MM.1S (cell line): Measurements from ENCODE around the gene LKAAEAR1.

Experiments used
- CTCF ChIP-seq: fragments of 300-600 bp; sonication (generic); IDR thresholded peaks from 2 replicates; pipeline ENCODE4 v1.5.1; 2016; ENCODE audit warnings: antibody characterized with exemption, low read length, mixed read lengths
- EZH2 ChIP-seq: fragments of 300-600 bp; sonication (generic); optimal IDR thresholded peaks from 2 replicates; pipeline ENCODE3; 2017; ENCODE audit warnings: low read depth, mild to moderate bottlenecking, antibody characterized with exemption, low read length, mixed read lengths

GRCh38 chr20:64048402-64049044 lies 35.7 kb downstream of the LKAAEAR1 start:
- TF ChIP-seq CTCF (no peak), EZH2 (no peak)
